Activated CD8-positive, alpha-beta memory T cell treated with anti-CD3 and anti-CD28 coated beads, Interleukin-2, amount 10 ng/mL, durations not matched to agents 7 days and 5 days (primary cell): ENCODE measurements around the gene MTCL1. TPM values are rescaled to one million over a fixed set of nuclear protein-coding genes. Genes with fewer than 3 reads are reported as not detected.

ENCODE experiments used
- ATAC-seq: fragments of 150-1000 bp; cut with Tn5 transposase; one replicate; pipeline ENCODE4 v1.10.0; 2021; ENCODE audit warnings: moderate library complexity
- CTCF ChIA-PET: fragments of 350-600 bp; sonication (Branson Sonifier 250); formaldehyde crosslinking; loops from one replicate; lab custom pipeline; 2021; ENCODE audit warnings: antibody characterized with exemption; lab: Charles Lee
- DNase-seq: peaks from one replicate; pipeline ENCODE4 v3.0.0-alpha.2; 2020
- H3K27ac Mint-ChIP-seq: one replicate; pipeline ENCODE4 v1.8.0; 2021; ENCODE audit warnings: mild to moderate bottlenecking, mixed read lengths
- H3K27me3 Mint-ChIP-seq: one replicate; pipeline ENCODE4 v1.8.0; 2021; ENCODE audit warnings: mixed read lengths
- H3K36me3 Mint-ChIP-seq: one replicate; pipeline ENCODE4 v1.8.0; 2021; ENCODE audit warnings: mild to moderate bottlenecking, mixed read lengths
- H3K4me1 Mint-ChIP-seq: one replicate; pipeline ENCODE4 v1.8.0; 2021; ENCODE audit warnings: mixed read lengths
- H3K4me3 Mint-ChIP-seq: one replicate; pipeline ENCODE4 v1.8.0; 2021; ENCODE audit warnings: mild to moderate bottlenecking, moderate library complexity, mixed read lengths
- H3K9me3 Mint-ChIP-seq: one replicate; pipeline ENCODE4 v1.8.0; 2022; ENCODE audit warnings: low read depth, mixed read lengths
- total RNA-seq, 2 experiments: library from RNA; stranded (reverse); gene quantifications; one replicate each; pipeline ENCODE4 v1.2.3, GENCODE V29; 2021

MTCL1 gene
- total RNA-seq, 2 experiments from 2014 or later = 0.41 to 0.59 TPM

DNA sequence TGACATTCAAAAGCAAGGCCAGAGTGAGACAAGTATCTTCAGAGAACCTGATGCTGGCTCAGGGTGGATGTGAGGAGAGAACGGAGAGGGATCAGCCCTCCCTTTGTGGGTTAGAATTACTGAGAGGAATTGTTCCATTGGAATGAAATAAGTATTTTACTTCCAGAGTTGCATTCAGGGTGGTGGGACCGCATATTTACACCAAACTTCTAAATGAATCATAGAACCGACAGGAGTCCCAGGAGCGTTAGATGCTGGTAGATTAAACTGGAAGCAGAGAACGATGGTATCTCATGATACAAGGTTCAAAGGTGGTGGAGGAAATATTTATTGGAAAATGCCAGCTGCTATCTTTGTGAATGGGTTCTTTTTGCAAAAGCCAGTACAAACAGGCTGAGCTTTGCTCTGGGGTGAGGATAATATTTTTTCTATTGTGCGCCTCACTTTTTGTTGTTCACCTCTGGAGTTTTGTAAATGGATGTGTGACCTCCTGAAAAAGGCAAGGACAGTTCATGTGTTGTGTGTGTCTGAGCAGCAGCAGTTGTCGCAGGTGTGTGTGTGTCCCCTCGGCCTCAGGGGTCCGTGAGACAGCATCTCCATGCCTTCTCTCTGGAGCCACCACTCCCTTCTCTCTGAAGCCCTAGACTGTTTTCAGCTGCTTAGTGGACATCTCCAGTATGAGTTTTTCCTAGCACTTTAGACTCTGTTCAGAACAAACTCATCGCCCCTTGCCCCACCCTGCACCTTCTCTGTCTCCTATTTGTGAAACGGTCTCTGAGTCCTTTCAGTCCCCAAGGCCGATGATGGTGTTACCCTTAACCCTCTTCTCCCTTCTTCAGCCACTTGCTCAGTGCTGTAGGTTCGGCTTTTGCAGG is 17.8 kb downstream of the MTCL1 start:
- no peak for ATAC-seq

GRCh38 chr18:8724452-8724851 is 19.1 kb downstream of the MTCL1 start:
- no peak overlapping the region for H3K4me3 Mint-ChIP-seq
- H3K9me3 Mint-ChIP-seq = peaks cover 2% of the 10 kb centered on the region
- H3K27ac Mint-ChIP-seq = no peak overlapping the region
- H3K4me1 Mint-ChIP-seq = peaks cover 1% of the 10 kb centered on the region
- DNase-seq (no peak), ATAC-seq (no peak)
- CTCF ChIA-PET = no interaction called here
- no peaks in the 10 kb centered on the region for H3K36me3 Mint-ChIP-seq
- H3K27me3 Mint-ChIP-seq = peaks cover 2% of the 10 kb centered on the region

More for the DNA sequence above, 17.8 kb downstream of the MTCL1 start:
- Mint-ChIP-seq H3K4me3 (no peak overlapping the region), H3K27me3 (peaks cover 2% of the 10 kb centered on the region), H3K4me1 (peaks cover 1% of the 10 kb centered on the region), H3K9me3 (peaks cover 2% of the 10 kb centered on the region), H3K36me3 (no peaks in the 10 kb centered on the region), H3K27ac (no peak overlapping the region)
- DNase-seq = no peak
- CTCF ChIA-PET = no interaction called here

DNA sequence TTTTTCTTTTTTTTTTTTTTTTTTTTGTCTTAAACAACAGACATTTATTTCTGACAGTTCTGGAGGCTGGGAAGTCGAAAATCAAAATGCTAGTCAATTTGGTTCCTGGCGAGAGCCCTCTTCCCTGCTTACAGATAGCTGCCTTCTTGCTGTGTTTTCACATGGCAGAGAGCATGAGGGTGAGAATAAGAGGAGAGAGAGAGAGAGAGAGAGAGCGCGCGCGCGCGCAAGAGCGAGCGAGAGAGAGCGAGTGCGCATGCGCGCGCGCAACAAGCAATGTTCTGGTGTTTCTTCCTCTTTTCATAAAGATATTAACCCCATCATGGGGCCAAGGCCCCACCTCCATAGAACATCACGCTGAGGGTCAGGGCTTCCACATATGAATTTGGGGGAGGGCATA is 20.9 kb downstream of the MTCL1 start:
- Mint-ChIP-seq H3K4me1 (peaks cover 1% of the 10 kb centered on the region), H3K36me3 (no peaks in the 10 kb centered on the region), H3K27ac (no peak overlapping the region), H3K9me3 (peaks cover 2% of the 10 kb centered on the region), H3K27me3 (peaks cover 2% of the 10 kb centered on the region), H3K4me3 (no peak overlapping the region)
- DNase-seq = no peak
- CTCF ChIA-PET = interaction anchor here (1.2 kb wide), 1 partner anchor 31 kb away, joined by 3 read pairs; no protein-coding TSS in a partner anchor
- no peak for ATAC-seq

DNA sequence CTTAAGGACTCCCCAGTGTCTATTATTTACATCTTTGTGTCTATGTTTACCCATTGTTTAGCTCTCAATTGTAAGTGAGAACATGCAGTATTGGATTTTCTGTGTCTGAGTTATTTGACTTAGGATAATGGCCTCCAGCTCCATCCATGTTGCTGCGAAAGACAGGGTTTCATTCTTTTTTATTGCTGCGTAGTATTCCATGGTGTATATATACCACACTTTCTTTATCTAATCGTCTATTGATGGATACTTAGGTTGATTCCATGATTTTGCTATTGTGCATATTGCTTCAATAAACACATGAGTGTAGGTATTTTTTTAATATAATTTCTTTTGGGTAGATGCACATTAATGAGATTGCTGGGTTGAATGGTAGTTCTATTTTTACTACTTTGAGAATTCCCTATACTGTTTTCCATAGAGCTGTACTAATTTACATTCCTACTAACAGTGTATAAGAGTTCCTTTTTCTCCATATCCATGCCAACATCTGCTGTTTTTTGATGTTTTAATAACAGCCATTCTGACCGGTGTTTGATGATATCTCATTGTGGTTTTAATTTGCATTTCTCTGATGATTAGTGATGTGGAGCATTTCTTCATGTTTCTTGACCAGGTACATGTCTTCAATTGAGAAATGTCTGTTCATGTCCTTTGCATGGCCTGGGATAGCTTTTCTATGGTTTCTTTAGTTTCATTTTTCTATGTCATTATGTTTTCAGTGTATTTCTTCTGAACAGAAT is 21.8 kb downstream of the MTCL1 start:
- no peaks in the 10 kb centered on the region for H3K36me3 Mint-ChIP-seq

GRCh38 chr18:8730080-8730827 is 24.9 kb downstream of the MTCL1 start:
- ATAC-seq (no peak), DNase-seq (no peak)
- peaks cover 2% of the 10 kb centered on the region for H3K9me3 Mint-ChIP-seq
- CTCF ChIA-PET = no interaction called here
- H3K27ac Mint-ChIP-seq = no peak overlapping the region
- H3K4me3 Mint-ChIP-seq = no peak overlapping the region
- peaks cover 2% of the 10 kb centered on the region for H3K27me3 Mint-ChIP-seq
- peaks cover 1% of the 10 kb centered on the region for H3K4me1 Mint-ChIP-seq
- no peaks in the 10 kb centered on the region for H3K36me3 Mint-ChIP-seq

More for the DNA sequence above, 21.8 kb downstream of the MTCL1 start:
- ATAC-seq (no peak), DNase-seq (no peak)
- CTCF ChIA-PET = interaction anchor here (1.0 to 1.2 kb wide), 2 partner anchors 30 to 32 kb away, joined by 3 read pairs; no protein-coding TSS in a partner anchor
- H3K4me3 Mint-ChIP-seq = no peak overlapping the region
- H3K27ac Mint-ChIP-seq = no peak overlapping the region
- H3K27me3 Mint-ChIP-seq = peaks cover 2% of the 10 kb centered on the region
- peaks cover 1% of the 10 kb centered on the region for H3K4me1 Mint-ChIP-seq
- peaks cover 2% of the 10 kb centered on the region for H3K9me3 Mint-ChIP-seq

DNA sequence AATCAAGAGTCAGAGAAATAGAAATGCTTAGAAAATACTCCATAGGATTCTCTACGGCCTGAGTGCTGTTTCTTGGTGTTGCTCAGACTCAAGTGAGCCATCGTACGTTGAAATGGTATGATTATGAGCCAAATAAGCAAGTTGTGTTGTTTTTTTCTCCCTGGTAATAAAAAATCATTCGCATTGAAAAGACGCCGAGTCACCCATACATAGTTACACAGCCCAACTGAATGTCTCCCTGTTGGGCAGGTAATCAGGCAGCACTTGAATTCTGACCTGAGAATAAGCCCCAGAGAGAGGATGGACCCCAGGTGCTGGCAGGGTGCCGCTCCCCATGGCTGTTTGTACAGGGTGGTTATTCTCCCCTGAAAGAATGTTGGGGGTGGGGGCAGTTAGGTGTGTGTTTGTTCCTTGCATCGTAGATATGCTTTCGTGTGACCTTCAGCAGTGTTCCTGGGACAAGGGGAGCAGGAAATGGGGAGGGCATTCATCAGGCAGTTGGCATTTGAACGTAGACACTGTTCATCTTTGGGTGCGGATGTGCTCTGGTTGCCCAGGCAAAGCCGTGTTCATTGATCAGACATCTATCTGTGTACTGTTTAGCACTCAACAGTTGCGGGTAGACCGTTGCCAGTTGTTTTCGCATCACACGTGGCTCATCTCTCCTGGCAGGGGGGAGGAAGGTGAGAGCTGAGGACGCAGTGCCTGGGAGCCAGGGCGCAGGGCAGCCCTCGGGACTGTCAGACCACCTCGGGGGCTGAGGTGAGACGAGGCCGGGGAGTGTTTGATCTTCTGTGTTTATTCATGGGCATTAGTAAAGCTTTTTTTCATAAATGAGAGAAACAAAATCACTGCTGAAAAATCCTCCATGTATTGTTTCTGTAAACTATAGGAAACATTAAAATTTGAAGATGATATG is 27.3 kb downstream of the MTCL1 start:
- peaks cover 1% of the 10 kb centered on the region for H3K4me1 Mint-ChIP-seq
- CTCF ChIA-PET = no interaction called here
- no peaks in the 10 kb centered on the region for H3K9me3 Mint-ChIP-seq
- ATAC-seq (no peak), DNase-seq (no peak)
- H3K36me3 Mint-ChIP-seq = no peaks in the 10 kb centered on the region
- peaks cover 2% of the 10 kb centered on the region for H3K27me3 Mint-ChIP-seq
- no peak overlapping the region for H3K27ac Mint-ChIP-seq
- no peak overlapping the region for H3K4me3 Mint-ChIP-seq

- H3K4me1 Mint-ChIP-seq = no peaks in the 10 kb centered on the region
- H3K27me3 Mint-ChIP-seq = no peaks in the 10 kb centered on the region
Measured at GRCh38 chr18:8734496-8734895, 29.1 kb downstream of the MTCL1 start.

DNA sequence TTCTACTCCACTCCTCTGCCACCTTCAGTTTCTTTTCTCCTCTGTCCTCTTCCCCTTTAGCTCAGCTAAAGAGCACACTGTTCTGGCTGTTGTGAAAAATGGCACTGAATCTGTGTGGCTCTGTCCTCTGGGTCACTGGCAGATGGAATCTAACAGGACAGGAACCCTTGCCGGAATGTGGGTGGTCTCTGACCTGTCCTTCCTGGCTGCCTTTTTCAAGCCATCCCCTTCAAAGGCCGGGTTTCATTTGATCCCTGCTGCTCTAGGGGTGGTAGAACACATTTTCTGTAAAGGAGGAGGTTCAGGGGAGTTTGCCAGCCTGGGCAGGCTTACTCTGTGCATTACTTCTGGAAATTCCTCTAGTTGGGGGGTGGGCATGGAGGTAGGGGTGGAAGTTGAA is 29.9 kb downstream of the MTCL1 start:
- H3K4me1 Mint-ChIP-seq = no peaks in the 10 kb centered on the region
- DNase-seq (no peak), ATAC-seq (no peak)
- H3K9me3 Mint-ChIP-seq = peaks cover 4% of the 10 kb centered on the region
- H3K27me3 Mint-ChIP-seq = no peaks in the 10 kb centered on the region
- CTCF ChIA-PET = no interaction called here
- no peaks in the 10 kb centered on the region for H3K36me3 Mint-ChIP-seq
- no peak overlapping the region for H3K27ac Mint-ChIP-seq
- no peak overlapping the region for H3K4me3 Mint-ChIP-seq

More at GRCh38 chr18:8734496-8734895, 29.1 kb downstream of the MTCL1 start:
- CTCF ChIA-PET = no interaction called here
- DNase-seq = no peak
- Mint-ChIP-seq H3K4me3 (no peak overlapping the region), H3K27ac (no peak overlapping the region), H3K36me3 (no peaks in the 10 kb centered on the region), H3K9me3 (no peaks in the 10 kb centered on the region)
- ATAC-seq = no peak

GRCh38 chr18:8741117-8741516 is 35.8 kb downstream of the MTCL1 start:
- Mint-ChIP-seq H3K4me3 (no peak overlapping the region), H3K9me3 (peaks cover 19% of the 10 kb centered on the region), H3K36me3 (peaks cover 5% of the 10 kb centered on the region), H3K27me3 (no peaks in the 10 kb centered on the region), H3K27ac (no peak overlapping the region), H3K4me1 (peaks cover 22% of the 10 kb centered on the region)
- ATAC-seq (no peak), DNase-seq (no peak)
- CTCF ChIA-PET = no interaction called here

DNA sequence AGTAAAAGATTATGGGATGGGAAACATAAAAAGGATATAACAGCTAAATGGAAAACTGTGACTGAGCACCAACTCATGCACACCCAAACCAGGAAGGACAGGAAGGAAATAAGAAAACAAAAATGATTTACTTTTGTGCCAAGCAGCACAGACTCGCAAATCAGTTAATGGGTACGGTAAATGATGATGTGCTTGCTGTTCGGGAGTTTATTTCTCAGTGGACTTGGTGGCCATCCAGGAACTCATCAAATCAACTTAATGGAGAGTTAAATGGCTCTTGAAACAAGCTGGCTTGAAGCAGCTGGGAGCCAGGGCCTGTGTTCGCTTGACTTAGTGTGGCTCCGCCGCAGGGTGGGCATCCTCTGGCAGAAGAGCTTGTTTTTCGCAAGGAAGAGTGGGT is 36.2 kb downstream of the MTCL1 start:
- no peak for ATAC-seq
- Mint-ChIP-seq H3K36me3 (peaks cover 5% of the 10 kb centered on the region), H3K9me3 (peaks cover 19% of the 10 kb centered on the region), H3K27ac (no peak overlapping the region), H3K27me3 (no peaks in the 10 kb centered on the region), H3K4me3 (no peak overlapping the region), H3K4me1 (peaks cover 22% of the 10 kb centered on the region)
- CTCF ChIA-PET = no interaction called here
- DNase-seq = no peak

- Mint-ChIP-seq H3K27me3 (no peaks in the 10 kb centered on the region), H3K4me3 (no peak overlapping the region), H3K27ac (no peak overlapping the region), H3K4me1 (peaks cover 22% of the 10 kb centered on the region), H3K36me3 (peaks cover 5% of the 10 kb centered on the region), H3K9me3 (peaks cover 19% of the 10 kb centered on the region)
- CTCF ChIA-PET = no interaction called here
- ATAC-seq (no peak), DNase-seq (no peak)
Measured at GRCh38 chr18:8742387-8743361, 37.3 kb downstream of the MTCL1 start.

GRCh38 chr18:8744038-8744437 is 38.7 kb downstream of the MTCL1 start:
- CTCF ChIA-PET = no interaction called here
- Mint-ChIP-seq H3K27ac (no peak overlapping the region), H3K27me3 (no peaks in the 10 kb centered on the region), H3K36me3 (peaks cover 5% of the 10 kb centered on the region), H3K4me1 (peaks cover 22% of the 10 kb centered on the region), H3K9me3 (peaks cover 19% of the 10 kb centered on the region), H3K4me3 (no peak overlapping the region)
- DNase-seq = no peak
- no peak for ATAC-seq
